Endothelial cell of umbilical vein (primary cell): ENCODE results near the gene B3GNT7.

ENCODE experiments used
- EZH2 ChIP-seq: IDR thresholded peaks from 2 replicates; pipeline ENCODE4 v1.6.1; 2012; ENCODE audit warnings: borderline replicate concordance, low read depth, mild to moderate bottlenecking, moderate library complexity, low read length, inconsistent platforms; ENCODE audit not compliant: severe bottlenecking
- FOS ChIP-seq: IDR thresholded peaks from 2 replicates; pipeline ENCODE4 v1.6.1; 2011; ENCODE audit warnings: mild to moderate bottlenecking, low read length, moderate library complexity, borderline replicate concordance; ENCODE audit not compliant: insufficient read depth
- GATA2 ChIP-seq: IDR thresholded peaks from 2 replicates; pipeline ENCODE4 v1.7.0; 2011; ENCODE audit warnings: low read depth, mild to moderate bottlenecking, moderate library complexity, mixed read lengths, low read length; ENCODE audit not compliant: insufficient read length, insufficient read depth
- JUN ChIP-seq: IDR thresholded peaks from 2 replicates; pipeline ENCODE4 v1.6.1; 2011; ENCODE audit warnings: borderline replicate concordance, low read depth; ENCODE audit not compliant: insufficient read length, insufficient read depth
- MYC ChIP-seq: IDR thresholded peaks from one replicate; pipeline ENCODE4 v1.6.1; 2011; ENCODE audit warnings: mild to moderate bottlenecking, low read depth, low read length
- POLR2A ChIP-seq: IDR thresholded peaks from 2 replicates; pipeline ENCODE4 v1.6.1; 2012; ENCODE audit warnings: low read depth, mild to moderate bottlenecking, control low read depth, low read length
- POLR2AphosphoS5 ChIP-seq: IDR thresholded peaks from 2 replicates; pipeline ENCODE4 v1.6.1; 2012; ENCODE audit warnings: low read depth, mild to moderate bottlenecking, control low read depth, low read length, moderate library complexity; ENCODE audit not compliant: insufficient read depth
- TF ChIP-seq, protein P1 (sequence below), 2 donors: IDR thresholded peaks; 1 replicate in 1 of 2; 2 replicates in 1 of 2; pipeline ENCODE4 v1.5.1; 2011; ENCODE audit warnings: low read length in 2 of 2, mild to moderate bottlenecking in 2 of 2, moderate library complexity in 2 of 2, control low read depth in 1 of 2, inconsistent platforms in 1 of 2, low read depth in 1 of 2; ENCODE audit not compliant: insufficient read depth in 1 of 2; ENCODE audit errors: extremely low read depth in 1 of 2
- TF ChIP-seq, protein P2 (sequence below): IDR thresholded peaks from 2 replicates; pipeline ENCODE4 v1.6.1; 2011; ENCODE audit not compliant: insufficient read depth, insufficient read length

DNA sequence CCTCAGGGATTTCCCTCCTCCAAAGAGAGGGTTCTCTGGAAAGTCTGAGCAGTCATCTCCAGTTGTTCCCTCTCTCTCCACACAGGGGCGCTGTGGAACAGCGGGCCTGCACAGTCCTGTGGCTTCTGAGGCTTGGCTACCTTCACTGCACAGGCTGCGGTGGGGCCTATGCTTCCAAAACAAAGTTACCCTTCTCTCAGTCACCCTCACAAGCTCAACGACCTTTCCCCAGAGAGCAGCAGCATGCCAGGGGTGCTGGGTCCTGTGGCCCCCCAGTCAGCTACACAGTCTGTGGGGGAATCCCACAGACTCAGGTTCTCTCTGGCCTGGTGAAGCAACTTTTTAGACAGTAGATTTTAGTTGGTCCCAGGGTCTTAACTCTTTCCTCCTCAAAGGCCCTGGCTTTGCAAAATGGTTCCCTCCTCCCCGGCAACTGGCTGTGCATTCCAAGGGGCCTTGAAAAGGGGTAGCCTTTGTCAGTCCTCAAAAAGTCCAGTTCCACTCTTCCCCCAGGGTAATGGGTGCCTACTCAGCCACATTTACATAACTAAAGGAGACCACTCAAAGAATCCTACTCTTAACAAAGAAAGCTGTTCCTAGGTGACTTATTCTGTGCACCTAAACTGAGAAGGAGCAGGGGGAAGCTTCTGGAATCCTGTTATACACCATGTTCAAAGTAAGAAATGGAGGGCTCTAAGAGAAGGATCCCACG lies 14.9 kb downstream of the B3GNT7 start:
- TF ChIP-seq, protein P1, sequence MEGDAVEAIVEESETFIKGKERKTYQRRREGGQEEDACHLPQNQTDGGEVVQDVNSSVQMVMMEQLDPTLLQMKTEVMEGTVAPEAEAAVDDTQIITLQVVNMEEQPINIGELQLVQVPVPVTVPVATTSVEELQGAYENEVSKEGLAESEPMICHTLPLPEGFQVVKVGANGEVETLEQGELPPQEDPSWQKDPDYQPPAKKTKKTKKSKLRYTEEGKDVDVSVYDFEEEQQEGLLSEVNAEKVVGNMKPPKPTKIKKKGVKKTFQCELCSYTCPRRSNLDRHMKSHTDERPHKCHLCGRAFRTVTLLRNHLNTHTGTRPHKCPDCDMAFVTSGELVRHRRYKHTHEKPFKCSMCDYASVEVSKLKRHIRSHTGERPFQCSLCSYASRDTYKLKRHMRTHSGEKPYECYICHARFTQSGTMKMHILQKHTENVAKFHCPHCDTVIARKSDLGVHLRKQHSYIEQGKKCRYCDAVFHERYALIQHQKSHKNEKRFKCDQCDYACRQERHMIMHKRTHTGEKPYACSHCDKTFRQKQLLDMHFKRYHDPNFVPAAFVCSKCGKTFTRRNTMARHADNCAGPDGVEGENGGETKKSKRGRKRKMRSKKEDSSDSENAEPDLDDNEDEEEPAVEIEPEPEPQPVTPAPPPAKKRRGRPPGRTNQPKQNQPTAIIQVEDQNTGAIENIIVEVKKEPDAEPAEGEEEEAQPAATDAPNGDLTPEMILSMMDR (IDR thresholded peaks at IDR 0.05; ENCODE audit: extremely low read depth in 1 of 2, insufficient read depth in 1 of 2, low read depth in 1 of 2, low read length in 2 of 2): peak; percentile 8 to 38
- TF ChIP-seq FOS (no peak), GATA2 (no peak), POLR2AphosphoS5 (no peak), POLR2A (no peak), MYC (no peak), EZH2 (no peak), JUN (no peak)
- TF ChIP-seq, protein P2, sequence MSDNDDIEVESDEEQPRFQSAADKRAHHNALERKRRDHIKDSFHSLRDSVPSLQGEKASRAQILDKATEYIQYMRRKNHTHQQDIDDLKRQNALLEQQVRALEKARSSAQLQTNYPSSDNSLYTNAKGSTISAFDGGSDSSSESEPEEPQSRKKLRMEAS: no peak
